Measurements from ENCODE around the gene PLIN4.
"Not testable (repeated sequence)": the region's sequence is repeated elsewhere in the genome, so short reads cannot be mapped to it uniquely, and the experiment has no call there.

The PLIN4 gene, protein sequence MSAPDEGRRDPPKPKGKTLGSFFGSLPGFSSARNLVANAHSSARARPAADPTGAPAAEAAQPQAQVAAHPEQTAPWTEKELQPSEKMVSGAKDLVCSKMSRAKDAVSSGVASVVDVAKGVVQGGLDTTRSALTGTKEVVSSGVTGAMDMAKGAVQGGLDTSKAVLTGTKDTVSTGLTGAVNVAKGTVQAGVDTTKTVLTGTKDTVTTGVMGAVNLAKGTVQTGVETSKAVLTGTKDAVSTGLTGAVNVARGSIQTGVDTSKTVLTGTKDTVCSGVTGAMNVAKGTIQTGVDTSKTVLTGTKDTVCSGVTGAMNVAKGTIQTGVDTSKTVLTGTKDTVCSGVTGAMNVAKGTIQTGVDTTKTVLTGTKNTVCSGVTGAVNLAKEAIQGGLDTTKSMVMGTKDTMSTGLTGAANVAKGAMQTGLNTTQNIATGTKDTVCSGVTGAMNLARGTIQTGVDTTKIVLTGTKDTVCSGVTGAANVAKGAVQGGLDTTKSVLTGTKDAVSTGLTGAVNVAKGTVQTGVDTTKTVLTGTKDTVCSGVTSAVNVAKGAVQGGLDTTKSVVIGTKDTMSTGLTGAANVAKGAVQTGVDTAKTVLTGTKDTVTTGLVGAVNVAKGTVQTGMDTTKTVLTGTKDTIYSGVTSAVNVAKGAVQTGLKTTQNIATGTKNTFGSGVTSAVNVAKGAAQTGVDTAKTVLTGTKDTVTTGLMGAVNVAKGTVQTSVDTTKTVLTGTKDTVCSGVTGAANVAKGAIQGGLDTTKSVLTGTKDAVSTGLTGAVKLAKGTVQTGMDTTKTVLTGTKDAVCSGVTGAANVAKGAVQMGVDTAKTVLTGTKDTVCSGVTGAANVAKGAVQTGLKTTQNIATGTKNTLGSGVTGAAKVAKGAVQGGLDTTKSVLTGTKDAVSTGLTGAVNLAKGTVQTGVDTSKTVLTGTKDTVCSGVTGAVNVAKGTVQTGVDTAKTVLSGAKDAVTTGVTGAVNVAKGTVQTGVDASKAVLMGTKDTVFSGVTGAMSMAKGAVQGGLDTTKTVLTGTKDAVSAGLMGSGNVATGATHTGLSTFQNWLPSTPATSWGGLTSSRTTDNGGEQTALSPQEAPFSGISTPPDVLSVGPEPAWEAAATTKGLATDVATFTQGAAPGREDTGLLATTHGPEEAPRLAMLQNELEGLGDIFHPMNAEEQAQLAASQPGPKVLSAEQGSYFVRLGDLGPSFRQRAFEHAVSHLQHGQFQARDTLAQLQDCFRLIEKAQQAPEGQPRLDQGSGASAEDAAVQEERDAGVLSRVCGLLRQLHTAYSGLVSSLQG (N-terminal part only)

GRCh38 chr19:4518345-4519171 lies at the start of gene PLIN4:
TSS of gene PLIN4 (minus strand) at chr19:4518486. CDS start at chr19:4518272, 214 bp downstream.
- no peak for DNase-seq (ENCODE audit: low read depth in 2 of 2)

DNA sequence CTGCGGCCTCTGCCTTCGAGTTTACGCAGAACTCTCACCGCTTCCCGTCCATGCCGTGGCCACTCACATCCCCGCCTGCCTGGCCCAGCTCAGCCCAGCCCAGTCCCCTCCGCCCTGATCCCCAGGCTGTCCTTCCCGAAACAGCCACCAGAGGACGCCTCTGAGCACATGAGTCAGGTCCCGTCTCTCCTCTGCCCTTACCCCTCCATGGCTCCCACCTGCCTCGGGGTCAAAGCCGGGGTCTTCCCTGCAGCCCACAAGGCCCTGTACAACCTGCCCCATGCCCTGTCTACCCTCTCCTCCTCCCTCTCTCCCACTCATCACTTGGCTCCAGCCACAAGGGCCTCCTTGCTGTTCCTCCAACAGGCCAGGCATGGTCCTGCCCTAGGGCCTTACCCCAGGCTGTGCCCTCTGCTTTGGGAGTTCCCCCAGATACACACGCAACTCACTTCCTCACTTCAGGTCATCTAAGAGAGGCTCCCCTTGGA lies 49.3 kb upstream of the PLIN4 start:
- DNase-seq (ENCODE audit: low read depth in 2 of 2), result peak; percentile 23 to 33

GRCh38 chr19:4566402-4567051 lies 48.2 kb upstream of the PLIN4 start:
- no peak for DNase-seq (ENCODE audit: low read depth in 2 of 2)

GRCh38 chr19:4563562-4563961 lies 45.3 kb upstream of the PLIN4 start:
- DNase-seq (ENCODE audit: low read depth in 2 of 2), result not testable (repeated sequence)

DNA sequence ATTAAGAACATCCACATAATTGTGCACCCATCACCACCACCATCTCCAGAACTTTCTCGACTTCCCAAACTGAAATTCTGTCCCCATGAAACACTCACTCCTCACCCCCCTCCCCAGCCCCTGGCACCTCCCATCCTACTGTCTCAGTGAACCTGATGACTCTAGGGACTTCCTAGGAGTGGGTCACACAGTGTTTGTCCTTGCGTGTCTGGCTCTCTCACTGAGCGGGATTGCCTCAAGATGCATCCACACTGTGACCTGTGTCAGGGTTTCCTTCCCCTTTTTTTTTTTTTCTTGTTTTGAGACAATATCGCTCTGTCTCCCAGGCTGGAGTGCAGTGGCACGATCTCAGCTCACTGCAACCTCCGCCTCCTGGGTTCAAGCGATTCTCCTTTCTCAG lies 43.8 kb upstream of the PLIN4 start:
- not testable (repeated sequence) for DNase-seq (ENCODE audit: low read depth in 2 of 2)

DNA sequence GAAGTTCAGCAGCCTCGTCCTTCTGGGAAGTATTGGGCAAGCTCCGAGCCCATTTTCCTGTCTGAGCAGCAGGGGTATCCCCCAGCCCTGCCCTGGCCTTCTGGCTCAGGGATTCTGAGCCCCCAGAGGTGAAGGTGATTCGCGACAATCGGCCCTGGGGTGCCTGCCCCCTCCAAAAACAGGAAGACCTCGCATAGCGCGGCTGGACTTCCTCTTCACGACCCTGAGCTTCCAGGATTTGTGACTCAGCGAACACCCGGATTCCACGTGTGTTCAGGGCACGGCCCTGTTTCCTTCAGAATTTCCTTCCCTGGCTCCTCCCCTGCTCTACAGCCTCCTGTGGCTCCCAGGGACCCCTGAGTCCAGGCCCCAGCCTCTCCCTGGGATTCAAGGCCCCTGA lies 41.3 kb upstream of the PLIN4 start, which contains the start of gene SEMA6B:
Gene SEMA6B (minus strand): TSS at position 116 of the 400 bp plus-strand sequence. CDS start 1,227 bp downstream, outside the sequence.
- DNase-seq (ENCODE audit: low read depth in 2 of 2), result no peak

- DNase-seq (ENCODE audit: low read depth in 2 of 2), result no peak
Measured at GRCh38 chr19:4557971-4558941, 40.0 kb upstream of the PLIN4 start.

DNA sequence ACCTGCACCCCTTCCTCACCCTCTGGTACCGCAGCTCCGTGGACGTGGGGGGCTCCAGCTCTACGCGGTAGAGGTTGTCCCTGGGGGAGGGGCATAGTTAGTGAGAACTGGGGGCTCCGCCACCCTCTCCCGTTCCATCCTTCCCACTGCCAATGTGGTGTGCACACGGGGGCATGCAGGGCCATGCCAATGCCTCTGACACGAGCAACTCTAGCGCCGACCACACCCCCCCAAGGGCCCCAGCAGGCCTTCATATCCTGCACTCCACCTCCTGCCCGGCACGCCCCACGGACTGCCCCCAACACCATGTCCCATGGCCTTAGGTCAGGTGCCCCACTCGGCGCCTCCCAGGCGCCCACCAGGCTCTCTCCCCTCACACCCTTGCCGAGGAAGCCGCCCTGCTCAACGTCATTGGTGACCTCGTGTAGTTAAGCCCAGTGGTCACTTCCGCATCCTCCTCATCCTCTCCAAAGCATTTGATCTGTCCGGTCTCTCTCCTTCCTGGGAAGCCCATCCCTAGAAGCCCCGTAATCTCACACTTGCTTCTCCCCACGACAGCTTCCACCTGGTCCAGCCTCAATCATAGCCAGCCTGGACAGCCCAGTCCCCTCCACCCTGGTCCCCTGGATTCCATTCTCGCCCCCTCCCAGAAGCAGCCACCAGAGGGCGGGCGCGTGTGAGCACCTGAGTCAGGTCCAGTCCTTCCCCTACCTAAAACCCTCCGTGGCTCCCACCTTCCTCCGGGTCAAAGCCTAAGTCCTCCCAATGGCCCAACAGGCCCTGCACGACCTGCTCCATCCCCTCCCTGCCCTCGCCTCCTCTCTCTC lies 39.1 kb upstream of the PLIN4 start:
- no peak for DNase-seq (ENCODE audit: low read depth in 2 of 2)

DNA sequence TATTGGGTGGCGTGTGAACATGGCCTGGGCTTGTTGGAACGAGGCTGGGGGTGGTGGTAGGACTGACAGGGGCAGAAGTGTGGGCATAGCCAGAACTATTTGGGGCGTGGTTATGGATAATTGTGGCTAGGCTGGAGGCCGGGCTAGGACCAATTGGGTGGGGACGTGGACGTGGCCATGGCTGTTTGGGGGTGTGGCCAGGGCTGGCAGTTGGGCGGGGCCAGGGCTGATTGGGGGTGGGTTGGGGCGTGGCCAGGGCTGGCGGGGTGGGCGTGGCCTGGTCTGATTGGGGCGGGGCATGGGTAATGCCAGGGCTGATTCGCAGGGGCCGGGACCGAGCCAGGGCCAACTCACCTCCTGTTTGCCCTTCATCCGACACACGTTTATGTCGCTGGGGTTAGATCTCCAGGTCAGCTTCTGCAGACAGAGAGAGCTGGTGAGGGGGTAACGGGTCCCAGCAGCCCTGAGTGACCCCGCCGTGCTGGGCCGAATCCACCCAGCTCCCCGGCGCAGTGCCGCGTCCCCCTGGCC lies 38.4 kb upstream of the PLIN4 start:
- no peak for DNase-seq (ENCODE audit: low read depth in 2 of 2)

DNA sequence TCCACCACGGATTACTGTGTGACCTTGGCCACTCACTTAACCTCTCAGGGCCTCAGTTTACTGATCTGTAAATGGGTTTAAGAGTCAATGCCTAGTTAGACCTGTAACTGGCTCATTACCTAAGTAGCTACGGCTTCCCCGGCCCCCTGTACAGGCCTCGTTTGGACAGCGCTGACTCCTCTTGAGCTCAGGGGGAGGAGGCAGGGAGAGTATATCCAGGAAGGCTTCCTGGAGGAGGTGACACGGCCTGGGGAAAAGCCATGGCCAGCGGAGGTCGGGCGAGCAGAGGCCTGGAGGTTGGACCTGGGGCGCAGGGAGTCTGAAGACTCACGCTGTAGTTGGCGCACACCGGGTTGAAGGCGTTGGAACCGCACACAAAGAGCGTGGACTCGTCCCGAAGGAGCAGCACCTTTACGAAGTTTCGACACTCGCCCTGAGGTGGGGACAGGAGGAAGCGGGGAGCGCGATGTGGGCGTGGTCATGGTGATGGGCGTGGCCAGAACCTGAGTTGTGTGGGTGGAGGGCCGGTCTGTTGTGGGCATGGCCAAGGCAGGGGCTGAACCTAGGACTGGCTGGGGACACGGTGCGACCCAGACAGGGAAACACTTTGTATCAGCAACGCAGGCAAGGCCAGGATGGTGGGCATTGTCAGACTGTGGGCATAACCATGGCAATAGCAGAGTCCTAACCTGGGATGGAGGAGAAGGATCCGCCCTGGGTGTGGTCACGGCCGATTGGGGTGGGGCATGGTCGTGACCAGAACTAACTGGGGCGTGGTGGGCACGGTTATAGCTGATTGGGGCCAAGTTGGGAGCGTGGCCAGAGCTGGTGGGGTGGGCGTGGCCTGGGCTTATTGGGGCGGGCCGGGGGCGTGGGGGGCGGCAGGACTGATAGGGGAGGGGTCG lies 37.6 kb upstream of the PLIN4 start:
- DNase-seq (ENCODE audit: low read depth in 2 of 2), result no peak

GRCh38 chr19:4554717-4555116 lies 36.4 kb upstream of the PLIN4 start:
- DNase-seq (ENCODE audit: low read depth in 2 of 2), result no peak

GRCh38 chr19:4553775-4554174 lies 35.5 kb upstream of the PLIN4 start:
- no peak for DNase-seq (ENCODE audit: low read depth in 2 of 2)

- no peak for DNase-seq (ENCODE audit: low read depth in 2 of 2)
Measured at GRCh38 chr19:4553092-4553695, 34.9 kb upstream of the PLIN4 start.

DNA sequence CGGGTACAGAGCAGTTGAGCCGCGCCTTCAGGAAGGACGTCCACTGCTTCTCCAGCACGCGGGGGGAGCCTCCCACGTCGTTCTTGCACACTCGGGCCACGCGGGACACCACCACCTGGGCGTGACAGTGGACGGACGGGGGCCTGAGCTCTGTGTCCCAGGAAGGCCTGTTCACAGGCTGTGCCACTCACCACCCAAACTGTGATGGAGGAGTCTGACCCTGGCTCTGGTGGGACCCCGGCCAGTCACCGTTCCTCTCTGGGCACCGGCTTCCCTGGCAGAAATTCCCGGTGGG lies 34.2 kb upstream of the PLIN4 start:
- DNase-seq (ENCODE audit: low read depth in 2 of 2), result no peak

DNA sequence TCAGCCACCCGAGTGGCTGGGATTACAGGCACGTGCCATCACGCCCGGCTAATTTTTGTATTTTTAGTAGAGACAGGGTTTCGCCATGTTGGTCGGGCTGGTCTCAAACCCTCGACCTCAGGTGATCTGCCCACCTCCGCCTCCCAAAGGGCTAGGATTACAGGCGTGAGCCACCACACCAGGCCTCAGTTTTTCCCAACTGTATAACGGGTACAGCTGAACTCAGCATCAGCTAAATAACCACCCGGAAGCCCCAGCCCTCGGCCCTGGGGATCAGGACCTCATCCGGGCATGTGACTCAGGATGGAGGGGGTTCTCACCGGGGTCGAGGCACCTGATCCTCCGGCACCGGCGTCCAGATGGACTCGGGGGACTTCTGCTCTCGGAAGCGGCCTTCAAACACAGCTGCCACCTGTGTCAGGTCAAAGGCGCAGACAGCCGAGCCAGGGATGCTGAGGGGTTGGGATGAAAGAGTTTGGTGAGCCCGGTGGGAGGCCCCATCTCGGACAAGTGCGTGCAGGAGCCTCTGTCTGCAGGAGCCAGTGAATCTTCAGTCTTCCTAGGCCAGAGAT lies 32.3 kb upstream of the PLIN4 start:
- DNase-seq (ENCODE audit: low read depth in 2 of 2), result no peak

DNA sequence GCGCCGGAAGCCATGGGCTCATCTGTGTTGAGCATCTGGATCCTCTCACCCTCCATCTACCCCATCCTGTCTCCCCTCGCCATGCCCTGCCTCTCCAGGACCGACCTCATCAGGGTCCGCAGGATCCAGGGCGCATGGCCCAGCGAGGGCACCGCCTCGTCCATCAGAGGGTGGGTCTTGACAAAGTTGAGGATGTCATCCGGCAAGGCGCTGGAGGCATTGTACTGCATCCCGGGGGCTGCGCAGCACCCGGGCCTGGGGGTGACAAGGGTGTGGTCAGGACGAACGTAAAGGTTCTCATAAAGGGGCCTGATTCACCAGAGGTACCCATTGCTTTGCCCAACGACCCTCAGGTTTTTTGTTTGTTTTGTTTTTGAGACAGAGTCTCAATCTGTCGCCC lies 31.7 kb upstream of the PLIN4 start:
- no peak for DNase-seq (ENCODE audit: low read depth in 2 of 2)
